ENCODE results near the gene MTMR2.
"Not testable (repeated sequence)": the region's sequence is repeated elsewhere in the genome, so short reads cannot be mapped to it uniquely, and the experiment has no call there.

Gene MTMR2

DNA sequence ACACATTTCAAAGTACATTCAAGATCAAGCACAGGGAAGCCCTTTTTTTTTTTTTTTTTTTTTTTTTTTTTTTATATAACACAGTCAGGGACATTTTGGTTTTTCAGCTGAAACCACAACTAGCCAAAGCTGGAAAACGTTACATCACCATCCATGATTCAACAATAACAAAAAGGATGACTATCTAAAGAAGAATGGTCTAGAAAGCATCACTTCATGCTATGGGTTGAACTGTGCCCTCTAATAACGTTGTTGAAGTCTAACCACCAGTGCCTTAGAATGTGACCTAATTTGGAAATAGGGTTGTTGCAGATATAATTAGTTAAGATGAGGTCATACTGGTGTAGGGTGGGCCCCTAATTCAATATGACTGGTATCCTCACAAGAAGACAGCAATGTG, 46.6 kb downstream of the MTMR2 start:
- POLR2A ChIA-PET = interaction anchor here (0.7 kb wide), 1 partner anchor 26 kb away, joined by 3 read pairs; no protein-coding TSS in a partner anchor
- CTCF ChIA-PET = no interaction called here

GRCh38 chr11:95870877-95871276, 53.0 kb downstream of the MTMR2 start:
- DNase-seq (ENCODE audit: low read depth, low spot score); POLR2A ChIA-PET; CTCF ChIA-PET; H3K4me3 ChIP-seq (ENCODE audit: low read depth, low read length): not testable (repeated sequence)

More for the DNA sequence above, 46.6 kb downstream of the MTMR2 start:
- H3K4me3 ChIP-seq (ENCODE audit: low read depth, low read length) = no peak overlapping the region
- TF ChIP-seq, protein P1, sequence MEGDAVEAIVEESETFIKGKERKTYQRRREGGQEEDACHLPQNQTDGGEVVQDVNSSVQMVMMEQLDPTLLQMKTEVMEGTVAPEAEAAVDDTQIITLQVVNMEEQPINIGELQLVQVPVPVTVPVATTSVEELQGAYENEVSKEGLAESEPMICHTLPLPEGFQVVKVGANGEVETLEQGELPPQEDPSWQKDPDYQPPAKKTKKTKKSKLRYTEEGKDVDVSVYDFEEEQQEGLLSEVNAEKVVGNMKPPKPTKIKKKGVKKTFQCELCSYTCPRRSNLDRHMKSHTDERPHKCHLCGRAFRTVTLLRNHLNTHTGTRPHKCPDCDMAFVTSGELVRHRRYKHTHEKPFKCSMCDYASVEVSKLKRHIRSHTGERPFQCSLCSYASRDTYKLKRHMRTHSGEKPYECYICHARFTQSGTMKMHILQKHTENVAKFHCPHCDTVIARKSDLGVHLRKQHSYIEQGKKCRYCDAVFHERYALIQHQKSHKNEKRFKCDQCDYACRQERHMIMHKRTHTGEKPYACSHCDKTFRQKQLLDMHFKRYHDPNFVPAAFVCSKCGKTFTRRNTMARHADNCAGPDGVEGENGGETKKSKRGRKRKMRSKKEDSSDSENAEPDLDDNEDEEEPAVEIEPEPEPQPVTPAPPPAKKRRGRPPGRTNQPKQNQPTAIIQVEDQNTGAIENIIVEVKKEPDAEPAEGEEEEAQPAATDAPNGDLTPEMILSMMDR (IDR thresholded peaks at IDR 0.05; ENCODE audit: insufficient read depth, low read length, missing control alignments) = no peak
- DNase-seq (ENCODE audit: low read depth, low spot score) = peak; percentile 99

DNA sequence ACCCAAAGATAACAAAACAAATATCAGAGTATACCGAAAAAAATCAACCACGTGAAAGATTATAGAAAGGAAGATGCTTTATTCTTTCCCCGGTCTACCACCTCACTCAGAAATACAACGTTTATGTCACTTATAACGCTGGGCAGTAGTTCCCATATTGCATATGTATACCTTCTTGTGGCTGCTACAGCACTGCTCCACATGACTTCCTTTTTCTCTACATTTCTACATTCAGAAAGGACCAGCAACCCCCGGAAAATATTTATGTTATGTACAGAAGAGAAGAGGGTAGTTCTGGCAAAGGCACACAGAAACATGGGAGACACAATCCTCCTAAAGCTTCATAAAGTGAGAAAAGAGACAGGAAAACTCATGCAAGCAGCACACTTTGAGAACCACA, 56.8 kb downstream of the MTMR2 start:
- TF ChIP-seq, protein P1 (IDR thresholded peaks at IDR 0.05; ENCODE audit: insufficient read depth, low read length, missing control alignments) = no peak
- ChIA-PET CTCF (no interaction called here), POLR2A (no interaction called here)
- no peak overlapping the region for H3K4me3 ChIP-seq (ENCODE audit: low read depth, low read length)
- no peak for DNase-seq (ENCODE audit: low read depth, low spot score)

DNA sequence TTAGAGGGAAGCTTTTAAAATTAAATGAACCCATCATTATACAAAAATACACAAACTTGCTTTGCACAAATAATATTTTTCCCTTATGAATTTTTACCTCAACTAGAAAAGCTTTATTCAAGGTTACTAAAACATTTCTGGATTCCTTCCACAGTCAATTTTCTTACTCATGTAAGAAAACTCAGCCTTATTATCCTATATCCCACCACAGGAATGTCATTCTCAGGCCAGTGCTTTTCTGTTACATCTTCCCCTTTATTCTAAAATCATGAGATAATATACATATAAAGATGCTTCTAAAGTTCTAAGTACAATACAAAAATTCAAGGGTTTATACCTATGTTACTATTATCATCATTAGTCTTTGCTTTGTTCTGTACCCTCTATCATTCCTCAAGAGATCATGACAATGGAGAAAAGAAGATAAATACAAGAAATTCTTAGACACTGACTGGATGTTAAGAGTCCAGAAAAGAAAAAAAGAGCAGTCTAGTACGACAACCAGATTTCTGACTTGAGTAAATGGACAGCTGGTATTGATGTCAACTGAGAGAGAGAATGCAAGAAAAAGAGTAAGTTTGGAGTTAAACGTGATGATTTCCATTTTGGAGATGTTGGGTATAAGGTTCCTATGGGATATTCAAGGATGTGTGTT, 60.3 kb downstream of the MTMR2 start:
- H3K4me3 ChIP-seq (ENCODE audit: low read depth, low read length) = no peak overlapping the region
- peak; percentile 63 for DNase-seq (ENCODE audit: low read depth, low spot score)
- POLR2A ChIA-PET = interaction anchor here (0.8 kb wide), 1 partner anchor 14 kb away, joined by 3 read pairs; no protein-coding TSS in a partner anchor
- CTCF ChIA-PET = interaction anchor here (0.7 to 2.6 kb wide), 3 partner anchors 15 to 530 kb away, joined by 3 to 10 read pairs (median 6); no protein-coding TSS in a partner anchor
- TF ChIP-seq, protein P1 (IDR thresholded peaks at IDR 0.05; ENCODE audit: insufficient read depth, low read length, missing control alignments) = no peak

DNA sequence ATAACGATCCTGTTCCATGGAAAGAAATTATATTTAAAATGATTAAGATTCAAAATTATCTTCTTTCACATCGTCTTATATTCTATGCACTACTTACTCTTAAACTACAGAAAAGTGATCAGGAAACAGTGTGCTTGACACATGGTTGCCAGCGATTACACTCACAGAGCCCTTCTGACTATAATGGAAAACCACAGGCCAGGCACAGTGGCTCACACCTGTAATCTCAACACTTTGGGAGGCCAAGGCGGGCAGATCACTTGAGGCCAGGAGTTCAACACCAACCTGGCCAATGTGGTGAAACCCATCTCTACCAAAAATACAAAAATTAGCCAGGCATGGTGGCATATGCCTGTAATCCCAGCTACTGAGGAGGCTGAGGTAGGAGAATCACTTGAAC, 63.9 kb downstream of the MTMR2 start:
- H3K4me3 ChIP-seq (ENCODE audit: low read depth, low read length); DNase-seq (ENCODE audit: low read depth, low spot score); POLR2A ChIA-PET: not testable (repeated sequence)
- CTCF ChIA-PET = interaction anchor here (1.0 kb wide), 1 partner anchor 707 kb away, joined by 3 read pairs; no protein-coding TSS in a partner anchor

- POLR2A ChIA-PET; CTCF ChIA-PET; DNase-seq (ENCODE audit: low read depth, low spot score); H3K4me3 ChIP-seq (ENCODE audit: low read depth, low read length): not testable (repeated sequence)
Measured at GRCh38 chr11:95854362-95854761, 69.5 kb downstream of the MTMR2 start.

- ChIA-PET CTCF (interaction anchor here (1.0 kb wide), 1 partner anchor 115 kb away, joined by 3 read pairs; no protein-coding TSS in a partner anchor), POLR2A (no interaction called here)
- TF ChIP-seq, protein P1 (IDR thresholded peaks at IDR 0.05; ENCODE audit: insufficient read depth, low read length, missing control alignments) = no peak
- H3K4me3 ChIP-seq (ENCODE audit: low read depth, low read length) = no peak overlapping the region
- no peak for DNase-seq (ENCODE audit: low read depth, low spot score)
Measured at GRCh38 chr11:95853862-95854261, 70.0 kb downstream of the MTMR2 start.

GRCh38 chr11:95853138-95853537, 70.8 kb downstream of the MTMR2 start:
- CTCF ChIA-PET = interaction anchor here (1.0 kb wide), 1 partner anchor 116 kb away, joined by 3 read pairs; no protein-coding TSS in a partner anchor
- H3K4me3 ChIP-seq (ENCODE audit: low read depth, low read length) = no peak overlapping the region
- POLR2A ChIA-PET = no interaction called here
- TF ChIP-seq, protein P1 (IDR thresholded peaks at IDR 0.05; ENCODE audit: insufficient read depth, low read length, missing control alignments) = no peak
- DNase-seq (ENCODE audit: low read depth, low spot score) = no peak
